Measurements from ENCODE around the gene PRAMEF8.
"Not testable (repeated sequence)": the region's sequence is repeated elsewhere in the genome, so short reads cannot be mapped to it uniquely, and the experiment has no call there.

The PRAMEF8 gene

DNA sequence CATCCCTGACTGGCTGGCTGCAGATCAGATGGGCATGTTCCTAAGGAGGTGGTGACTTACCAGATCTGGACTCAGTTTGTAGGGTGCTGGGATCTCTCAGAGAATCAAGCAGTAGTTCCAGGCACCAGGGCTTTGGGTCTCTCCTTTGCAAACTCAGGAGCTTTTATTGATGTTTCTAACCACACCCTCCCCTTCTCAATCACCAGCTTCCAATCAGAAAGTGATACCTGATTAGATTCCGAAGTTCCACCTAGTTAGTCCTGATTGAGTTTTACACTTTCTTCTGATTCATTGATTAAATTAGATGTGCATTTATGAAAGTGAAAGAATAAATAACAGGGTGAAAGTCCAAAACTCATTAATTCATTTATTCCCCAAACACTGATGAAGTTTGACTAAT is at the start of gene PRAMEF8:
Gene PRAMEF8, minus strand, starts transcription at position 101 of the 400 bp plus-strand sequence. CDS start 1,046 bp downstream, outside the sequence.
- not testable (repeated sequence) for H3K4me3 ChIP-seq (replicated peaks in 1 of 2; ENCODE audit: low read depth in 2 of 2, low read length in 2 of 2); DNase-seq (ENCODE audit: low read depth in 2 of 2)

DNA sequence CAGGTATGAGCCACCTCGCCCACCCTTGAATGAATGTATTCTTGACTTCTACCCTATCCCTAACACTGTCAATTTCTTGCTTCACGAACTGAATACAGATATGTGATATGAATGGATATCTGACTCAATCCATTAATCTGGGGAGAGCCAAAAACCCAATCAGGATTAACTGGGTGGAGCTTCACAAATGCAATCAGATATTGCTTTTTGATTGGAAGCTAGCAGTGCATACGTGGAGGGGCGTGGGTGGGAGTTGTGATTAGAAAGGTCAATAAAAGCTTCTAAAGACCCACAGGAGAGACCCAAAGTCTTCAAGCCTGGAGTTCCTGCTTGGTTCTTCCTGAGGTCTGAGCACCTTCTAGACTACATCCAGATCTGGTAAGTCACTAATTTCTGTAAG is 30.3 kb upstream of the PRAMEF8 start, which contains the start of gene PRAMEF15:
Gene PRAMEF15, plus strand, starts transcription at position 301 of the 400 bp plus-strand sequence. CDS start 2,827 bp downstream, outside the sequence.
- DNase-seq (ENCODE audit: low read depth in 2 of 2); H3K4me3 ChIP-seq (replicated peaks in 1 of 2; ENCODE audit: low read depth in 2 of 2, low read length in 2 of 2): not testable (repeated sequence)

DNA sequence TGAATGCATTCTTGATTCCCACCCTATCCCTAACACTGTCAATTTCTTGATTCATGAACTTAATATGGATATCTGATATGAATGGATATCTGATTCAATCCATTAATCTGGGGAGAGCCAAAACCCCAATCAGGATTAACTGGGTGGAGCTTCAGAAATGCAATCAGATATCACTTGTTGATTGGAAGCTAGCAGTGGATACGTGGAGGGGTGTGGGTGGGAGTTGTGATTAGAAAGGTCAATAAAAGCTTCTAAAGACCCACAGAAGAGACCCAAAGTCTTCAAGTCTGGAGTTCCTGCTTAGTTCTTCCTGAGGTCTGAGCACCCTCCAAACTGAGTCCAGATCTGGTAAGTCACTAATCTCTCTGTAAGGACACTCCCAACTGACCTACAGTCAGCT is 18.3 kb upstream of the PRAMEF8 start, which contains the start of gene PRAMEF33:
Gene PRAMEF33, plus strand, starts transcription at position 301 of the 400 bp plus-strand sequence. CDS start 2,416 bp downstream, outside the sequence.
- H3K4me3 ChIP-seq (replicated peaks in 1 of 2; ENCODE audit: low read depth in 2 of 2, low read length in 2 of 2); DNase-seq (ENCODE audit: low read depth in 2 of 2): not testable (repeated sequence)

DNA sequence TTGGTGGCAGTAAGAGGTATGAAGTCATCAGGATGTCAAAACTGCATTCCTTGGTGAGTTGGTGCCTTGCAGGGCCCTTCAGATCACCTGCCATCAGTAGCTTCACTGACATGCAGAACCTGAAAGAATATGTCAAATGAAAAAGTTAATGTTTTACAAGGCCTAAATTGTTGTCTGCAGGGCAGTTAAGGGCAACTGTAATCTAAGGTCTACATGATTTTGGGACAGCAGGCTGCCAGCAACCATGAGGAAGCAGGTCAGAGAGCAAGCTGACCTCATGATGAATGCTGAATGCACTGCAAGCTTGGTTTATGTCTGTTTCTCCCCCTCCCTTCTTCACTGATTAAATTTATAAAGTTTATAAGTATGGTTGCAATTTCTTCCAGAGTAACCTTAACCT is 17.3 kb upstream of the PRAMEF8 start:
- not testable (repeated sequence) for H3K4me3 ChIP-seq (replicated peaks in 1 of 2; ENCODE audit: low read depth in 2 of 2, low read length in 2 of 2); DNase-seq (ENCODE audit: low read depth in 2 of 2)

DNA sequence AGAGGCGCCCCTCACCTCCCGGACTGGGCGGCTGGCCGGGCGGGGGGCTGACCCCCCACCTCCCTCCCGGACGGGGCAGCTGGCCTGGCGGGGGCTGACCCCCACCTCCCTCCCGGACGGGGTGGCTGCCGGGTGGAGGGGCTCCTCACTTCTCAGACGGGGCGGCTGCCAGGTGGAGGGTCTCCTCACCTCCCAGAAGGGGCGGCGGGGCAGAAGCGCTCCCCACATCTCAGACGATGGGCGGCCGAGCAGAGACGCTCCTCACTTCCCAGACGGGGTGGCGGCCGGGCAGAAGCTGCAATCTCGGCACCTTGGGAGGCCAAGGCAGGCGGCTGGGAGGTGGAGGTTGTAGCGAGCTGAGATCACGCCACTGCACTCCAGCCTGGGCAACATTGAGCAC is 13.8 kb upstream of the PRAMEF8 start:
- not testable (repeated sequence) for DNase-seq (ENCODE audit: low read depth in 2 of 2); H3K4me3 ChIP-seq (replicated peaks in 1 of 2; ENCODE audit: low read depth in 2 of 2, low read length in 2 of 2)

DNA sequence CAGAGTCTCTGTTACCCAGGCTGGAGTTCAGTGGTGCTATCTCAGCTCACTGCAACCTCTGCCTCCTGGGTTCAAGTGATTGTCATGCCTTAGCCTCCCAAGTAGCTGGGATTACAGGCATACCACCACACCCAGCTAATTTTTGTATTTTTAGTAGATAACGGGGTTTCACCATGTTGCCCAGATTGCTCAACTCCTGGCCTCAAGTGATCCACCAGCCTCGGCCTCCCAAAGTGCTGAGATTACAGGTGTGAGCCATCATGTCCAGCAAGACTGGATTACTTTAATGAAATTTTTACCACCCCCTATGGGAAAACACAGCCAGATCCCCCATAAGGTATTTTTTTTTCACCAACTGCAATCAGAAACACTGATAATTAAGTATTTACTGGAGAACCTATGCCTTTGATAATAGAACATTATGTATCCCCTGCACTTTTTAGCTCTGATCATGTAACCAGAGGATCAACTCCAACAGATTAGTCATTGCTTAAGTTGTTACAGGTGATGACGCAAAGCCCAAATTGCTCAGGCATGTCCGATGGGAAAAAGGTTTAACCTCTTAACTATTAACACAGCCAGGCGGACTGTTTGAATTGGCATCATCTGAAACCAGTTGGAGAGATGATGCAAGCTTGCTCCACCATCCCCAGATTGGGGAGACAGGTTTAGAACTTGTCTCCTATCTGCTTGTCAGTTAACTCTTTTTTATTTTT is 12.4 kb upstream of the PRAMEF8 start:
- H3K4me3 ChIP-seq (replicated peaks in 1 of 2; ENCODE audit: low read depth in 2 of 2, low read length in 2 of 2); DNase-seq (ENCODE audit: low read depth in 2 of 2): not testable (repeated sequence)

DNA sequence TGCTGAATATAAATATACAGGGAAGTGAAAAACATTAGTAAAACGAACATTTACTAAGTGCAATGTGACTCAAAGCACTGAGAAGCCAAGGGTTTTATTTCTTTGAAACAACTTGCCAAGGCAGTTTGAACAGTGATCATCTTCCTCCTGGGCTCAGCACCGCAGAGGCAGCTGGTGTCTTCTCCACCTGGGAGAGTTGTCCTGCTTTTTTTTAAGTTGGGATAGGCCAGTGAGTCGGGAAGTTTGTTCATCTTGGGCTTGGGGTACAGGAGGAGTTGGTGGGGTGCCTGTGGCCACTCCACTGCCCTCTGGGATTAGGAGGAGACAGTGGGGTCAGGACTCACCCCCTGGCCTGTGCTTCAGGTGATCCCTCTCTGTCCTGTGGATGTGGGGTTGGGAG is 4.1 kb upstream of the PRAMEF8 start:
- DNase-seq (ENCODE audit: low read depth in 2 of 2); H3K4me3 ChIP-seq (replicated peaks in 1 of 2; ENCODE audit: low read depth in 2 of 2, low read length in 2 of 2): not testable (repeated sequence)

DNA sequence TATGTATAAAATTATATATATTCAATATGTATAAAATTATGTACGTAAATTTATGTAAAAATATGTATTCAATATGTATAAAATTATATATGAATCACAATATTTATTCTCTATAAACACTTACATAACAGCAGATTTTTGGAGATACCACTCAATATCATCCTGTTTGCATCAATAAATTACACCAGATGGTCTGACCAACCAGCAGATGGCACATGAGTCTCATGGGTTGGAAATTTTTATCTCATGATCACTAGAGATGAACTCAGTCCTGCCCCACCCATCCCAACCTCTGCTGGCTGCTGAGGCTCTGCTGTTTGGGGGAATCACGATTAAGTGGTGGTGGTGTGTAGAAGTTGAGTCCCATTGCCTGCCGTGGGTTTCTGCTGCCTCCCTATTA is 5.3 kb downstream of the PRAMEF8 start:
- H3K4me3 ChIP-seq (replicated peaks in 1 of 2; ENCODE audit: low read depth in 2 of 2, low read length in 2 of 2); DNase-seq (ENCODE audit: low read depth in 2 of 2): not testable (repeated sequence)

DNA sequence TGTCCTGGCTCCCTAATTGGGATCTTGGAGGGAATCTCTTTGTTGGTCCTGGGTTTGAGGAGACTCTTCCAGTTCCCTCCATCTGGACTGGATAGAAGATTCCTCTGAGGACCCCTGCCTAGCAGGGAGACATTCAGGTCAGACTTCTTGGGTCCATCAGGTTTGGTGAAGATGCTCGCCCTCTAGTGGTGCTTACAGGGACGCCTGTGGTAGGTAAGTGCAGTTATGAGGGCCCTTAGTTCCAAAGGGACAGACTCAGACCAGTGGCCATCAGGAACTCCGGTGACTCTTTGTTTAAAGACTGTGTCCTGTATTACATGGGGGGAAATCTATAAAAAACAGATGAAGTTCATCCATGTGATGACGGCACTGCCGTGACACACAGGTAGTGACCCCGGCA is 7.9 kb downstream of the PRAMEF8 start:
- not testable (repeated sequence) for DNase-seq (ENCODE audit: low read depth in 2 of 2); H3K4me3 ChIP-seq (replicated peaks in 1 of 2; ENCODE audit: low read depth in 2 of 2, low read length in 2 of 2)

DNA sequence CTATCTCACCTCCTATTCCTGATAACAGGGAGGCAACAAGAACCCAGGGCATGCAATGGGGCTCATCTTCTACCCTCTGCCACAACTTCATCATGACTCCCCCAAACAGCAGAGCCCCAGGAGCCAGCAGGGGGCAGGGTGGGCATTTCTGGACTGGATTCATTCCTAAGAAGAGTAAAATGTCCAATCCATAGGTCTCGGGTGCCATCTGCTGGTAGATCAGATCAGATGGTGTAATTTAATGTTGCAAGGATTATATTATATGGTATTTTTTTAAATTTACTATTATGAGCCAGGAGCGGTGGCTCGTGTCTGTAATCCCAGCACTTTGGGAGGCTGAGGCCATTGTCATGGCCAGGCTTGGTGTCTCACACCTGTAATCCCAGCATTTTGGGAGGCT is 19.8 kb downstream of the PRAMEF8 start:
- H3K4me3 ChIP-seq (replicated peaks in 1 of 2; ENCODE audit: low read depth in 2 of 2, low read length in 2 of 2); DNase-seq (ENCODE audit: low read depth in 2 of 2): not testable (repeated sequence)

DNA sequence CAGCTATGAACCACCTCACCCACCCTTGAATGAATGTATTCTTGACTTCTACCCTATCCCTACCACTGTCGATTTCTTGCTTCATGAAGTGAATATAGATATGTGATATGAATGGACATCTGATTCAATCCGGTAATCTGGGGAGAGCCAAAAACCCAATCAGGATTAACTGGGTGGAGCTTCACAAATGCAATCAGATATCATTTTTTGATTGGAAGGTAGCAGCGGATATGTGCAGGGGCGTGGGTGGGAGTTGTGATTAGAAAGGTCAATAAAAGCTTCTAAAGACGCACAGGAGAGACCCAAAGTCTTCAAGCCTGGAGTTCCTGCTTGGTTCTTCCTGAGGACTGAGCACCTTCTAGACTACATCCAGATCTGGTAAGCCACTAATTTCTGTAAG is 31.0 kb downstream of the PRAMEF8 start, which contains the start of gene PRAMEF5:
Gene PRAMEF5, plus strand, starts transcription at position 301 of the 400 bp plus-strand sequence. CDS start 5,071 bp downstream, outside the sequence.
- not testable (repeated sequence) for H3K4me3 ChIP-seq (replicated peaks in 1 of 2; ENCODE audit: low read depth in 2 of 2, low read length in 2 of 2); DNase-seq (ENCODE audit: low read depth in 2 of 2)

DNA sequence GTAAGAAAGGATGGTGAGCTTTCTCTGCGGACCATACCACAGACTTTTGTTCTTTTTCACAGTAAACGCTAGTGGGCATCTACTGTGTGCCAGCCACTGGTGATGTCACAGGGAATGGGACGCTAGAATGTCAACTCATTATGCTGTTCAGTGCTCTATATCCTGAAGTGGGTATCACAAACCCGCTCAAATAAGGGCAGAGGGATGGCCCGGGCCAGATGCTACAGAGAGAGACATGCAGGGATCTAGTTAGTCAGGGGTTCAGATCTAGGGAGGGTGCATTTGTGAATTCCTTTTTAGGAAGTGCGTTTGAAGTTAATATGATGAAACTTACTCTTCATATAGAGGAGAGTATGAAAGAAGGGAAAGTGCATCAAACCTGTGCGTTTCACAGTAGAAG is 37.8 kb downstream of the PRAMEF8 start:
- not testable (repeated sequence) for DNase-seq (ENCODE audit: low read depth in 2 of 2); H3K4me3 ChIP-seq (replicated peaks in 1 of 2; ENCODE audit: low read depth in 2 of 2, low read length in 2 of 2)

DNA sequence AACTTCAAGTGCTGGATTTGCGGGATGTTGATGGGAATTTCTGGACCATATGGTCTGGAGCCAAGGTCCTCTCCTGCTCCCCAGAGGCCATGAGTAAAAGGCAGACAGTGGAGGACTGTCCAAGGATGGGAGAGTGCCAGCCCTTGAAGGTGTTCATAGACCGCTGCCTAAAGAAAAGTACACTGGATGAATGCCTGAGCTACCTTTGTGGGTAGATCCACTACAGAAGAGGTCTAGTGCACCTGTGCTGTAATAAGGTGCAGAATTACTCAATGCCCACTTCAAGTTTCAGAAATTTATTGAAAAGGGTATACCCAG is 38.4 kb downstream of the PRAMEF8 start:
- not testable (repeated sequence) for DNase-seq (ENCODE audit: low read depth in 2 of 2); H3K4me3 ChIP-seq (replicated peaks in 1 of 2; ENCODE audit: low read depth in 2 of 2, low read length in 2 of 2)

DNA sequence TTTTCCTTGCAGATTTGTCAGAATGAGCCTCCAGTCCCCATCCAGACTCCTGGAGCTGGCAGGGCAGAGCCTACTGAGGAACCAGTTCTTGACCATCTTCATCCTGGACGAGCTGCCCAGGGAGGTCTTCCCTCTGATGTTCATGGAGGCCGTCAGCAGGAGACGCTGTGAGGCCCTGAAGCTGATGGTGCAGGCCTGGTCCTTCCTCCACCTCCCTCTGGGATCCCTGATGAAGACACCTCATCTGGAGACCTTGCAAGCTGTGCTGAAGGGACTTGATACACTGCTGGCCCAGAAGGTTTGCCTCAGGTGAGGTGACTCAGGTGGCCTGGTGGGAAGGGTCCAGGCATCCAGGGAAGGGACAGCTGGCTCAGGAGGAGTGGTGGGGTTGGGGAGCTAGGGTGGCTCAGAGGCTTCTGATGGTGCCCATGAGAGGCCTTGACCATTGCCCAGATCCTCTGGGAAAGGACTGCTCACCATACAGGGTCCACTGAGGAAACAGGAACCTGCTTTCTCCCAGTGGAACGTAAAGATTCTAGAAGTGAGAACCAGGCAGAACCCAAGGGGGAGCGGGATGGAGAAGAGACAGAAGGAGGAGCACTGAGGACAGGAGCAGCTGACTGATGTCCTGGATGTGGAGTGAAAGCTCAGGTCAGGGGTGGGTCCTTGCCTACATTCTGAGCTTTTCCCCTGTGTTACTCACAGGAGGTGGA is 38.9 kb downstream of the PRAMEF8 start:
- DNase-seq (ENCODE audit: low read depth in 2 of 2); H3K4me3 ChIP-seq (replicated peaks in 1 of 2; ENCODE audit: low read depth in 2 of 2, low read length in 2 of 2): not testable (repeated sequence)

DNA sequence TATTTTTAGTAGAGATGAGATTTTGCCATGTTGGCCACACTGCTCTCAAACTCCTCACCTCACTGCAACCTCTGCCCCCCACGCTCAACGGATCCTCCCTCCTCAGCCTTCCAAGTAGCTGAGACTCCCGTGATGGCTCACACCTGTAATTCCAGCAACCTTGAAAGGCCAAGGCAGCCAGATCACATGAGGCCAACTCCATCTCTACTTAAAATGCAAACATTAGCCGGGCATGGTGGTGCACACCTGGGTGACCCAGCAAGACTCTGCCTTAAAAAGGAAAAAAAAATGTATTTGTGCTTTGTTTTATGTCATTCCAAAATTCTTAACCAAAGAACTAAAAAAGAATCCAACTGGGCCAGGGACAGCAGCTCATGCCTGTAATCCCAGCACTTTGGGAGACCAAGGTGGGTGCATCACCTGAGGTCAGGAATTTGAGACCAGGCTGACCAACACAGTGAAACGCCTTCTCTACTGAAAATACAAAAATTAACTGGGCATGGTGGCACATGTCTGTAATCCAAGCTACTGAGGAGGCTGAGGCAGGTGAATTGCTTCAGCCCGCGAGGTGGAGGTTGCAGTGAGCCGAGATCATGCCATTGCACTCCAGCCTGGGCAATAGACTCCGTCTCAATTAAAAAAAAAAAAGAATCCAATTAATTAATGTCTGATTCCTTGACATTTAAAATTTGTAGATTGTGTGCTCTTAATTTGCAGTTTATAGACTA is 41.2 kb downstream of the PRAMEF8 start:
- not testable (repeated sequence) for DNase-seq (ENCODE audit: low read depth in 2 of 2)

DNA sequence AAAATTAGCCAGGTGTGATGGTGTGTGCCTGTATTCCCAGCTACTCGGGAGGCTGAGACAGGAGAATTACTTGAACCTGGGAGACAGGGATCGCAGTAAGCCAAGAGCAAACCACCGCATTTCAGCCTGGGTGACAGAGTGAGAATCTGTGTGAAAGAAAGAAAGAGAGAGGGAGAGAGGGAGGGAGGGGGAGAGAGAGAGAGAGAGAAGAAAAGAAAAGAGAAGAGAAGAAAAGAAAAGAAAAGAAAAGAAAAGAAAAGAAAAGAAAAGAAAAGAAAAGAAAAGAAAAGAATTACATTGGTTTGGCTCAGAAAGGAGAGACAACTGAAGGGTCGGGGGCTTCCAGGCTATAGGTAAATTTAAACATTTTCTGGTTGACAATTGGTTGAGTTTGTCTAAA is 45.3 kb downstream of the PRAMEF8 start:
- not testable (repeated sequence) for DNase-seq (ENCODE audit: low read depth in 2 of 2); H3K4me3 ChIP-seq (replicated peaks in 1 of 2; ENCODE audit: low read depth in 2 of 2, low read length in 2 of 2)

More for the DNA sequence above, 41.2 kb downstream of the PRAMEF8 start:
- H3K4me3 ChIP-seq (replicated peaks in 1 of 2; ENCODE audit: low read depth in 2 of 2, low read length in 2 of 2): not testable (repeated sequence)

DNA sequence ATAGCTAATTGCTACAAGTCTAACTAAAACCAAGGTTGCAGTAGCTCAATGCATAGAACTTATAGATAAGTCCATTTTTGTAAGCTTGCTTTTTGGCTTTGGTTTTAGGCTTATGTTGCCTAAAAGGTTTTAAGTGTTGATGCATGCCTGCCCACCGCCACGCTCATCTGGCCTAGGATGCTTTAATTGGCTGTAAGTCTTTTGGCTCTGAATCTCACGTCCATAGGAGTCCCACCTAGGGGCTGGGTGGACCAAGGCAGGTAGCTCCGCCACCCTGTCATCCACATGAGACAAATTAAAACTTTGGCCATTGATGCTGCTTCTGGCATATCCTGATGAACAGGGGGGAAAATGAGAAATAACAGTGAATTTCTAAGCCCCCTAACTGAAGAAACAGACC is 47.4 kb downstream of the PRAMEF8 start:
- DNase-seq (ENCODE audit: low read depth in 2 of 2); H3K4me3 ChIP-seq (replicated peaks in 1 of 2; ENCODE audit: low read depth in 2 of 2, low read length in 2 of 2): not testable (repeated sequence)

DNA sequence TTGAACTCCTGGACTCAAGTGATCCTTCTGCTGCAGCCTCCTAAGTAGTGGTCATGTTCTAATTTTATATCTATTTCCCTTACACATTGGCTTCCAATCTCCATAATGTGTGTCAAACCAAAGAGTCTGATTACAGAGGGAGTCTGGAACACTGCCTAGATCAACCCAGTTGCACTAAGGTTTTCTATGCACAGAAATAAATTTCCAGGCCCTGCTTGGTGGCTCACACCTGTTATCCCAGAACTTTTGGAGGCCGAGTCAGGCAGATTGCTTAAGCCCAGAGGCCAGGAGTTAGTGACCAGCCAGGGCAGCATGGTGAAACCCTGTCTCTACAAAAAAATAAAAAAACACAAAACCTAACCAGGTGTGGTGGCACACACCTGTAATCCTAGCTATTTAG is 50.9 kb downstream of the PRAMEF8 start:
- not testable (repeated sequence) for DNase-seq (ENCODE audit: low read depth in 2 of 2); H3K4me3 ChIP-seq (replicated peaks in 1 of 2; ENCODE audit: low read depth in 2 of 2, low read length in 2 of 2)

All from cardiac fibroblast (primary cell).